Pancreas (tissue), 10 donors: ENCODE data around the gene TOR1AIP2. TPM values are rescaled to one million over a fixed set of nuclear protein-coding genes. Genes with fewer than 3 reads are reported as not detected.

Source experiments
- ATAC-seq, 4 donors: fragments of 200-7000 bp; cut with Tn5 transposase; one replicate each; pipeline versions ENCODE4 v1.8.0 to v1.9.1; 2020; ENCODE audit warnings: mild to moderate bottlenecking in 4 of 4, moderate library complexity in 4 of 4
- DNase-seq, 6 donors: peaks; one replicate each; pipeline ENCODE4 v3.0.0-alpha.2; 2020
- FAIRE-seq: peaks from 2 replicates; lab custom pipeline; 2012; peaks lifted over from hg19 to GRCh38; lab: Jason Lieb, UNC
- H3K27ac ChIP-seq, 4 donors: fragments of 200-600 bp; sonication (generic); 1 replicate in 3 of 4; 2 replicates in 1 of 4; pipeline versions ENCODE4 v1.5.0 to v1.8.0; 2020
- H3K27me3 ChIP-seq, 4 donors: fragments of 200-600 bp; one replicate each; pipeline ENCODE4 v1.8.0; 2021
- H3K36me3 ChIP-seq, 3 donors: fragments of 200-600 bp; sonication (generic) in 1 of 3; one replicate each; pipeline versions ENCODE4 v1.5.0 to v1.8.0; 2020 to 2021
- H3K4me1 ChIP-seq, 3 donors: fragments of 200-600 bp; one replicate each; pipeline ENCODE4 v1.8.0; 2021
- H3K4me3 ChIP-seq, 4 donors: fragments of 200-600 bp; sonication (generic) in 2 of 4; one replicate each; pipeline versions ENCODE4 v1.5.0 to v1.8.0; 2020 to 2021
- H3K9me3 ChIP-seq, 4 donors: fragments of 200-600 bp; one replicate each; pipeline ENCODE4 v1.8.0; 2021
- WGBS, 2 donors: extraction: QIAGEN DNeasy Blood & Tissue Kit; methylation state at CpG; one replicate each; pipeline ENCODE4 v1.1.7; 2013; 5-methylcytosine and 5-hydroxymethylcytosine counted together
- intact Hi-C, 3 donors: fragments of 100-400 bp; cut with DNase I; formaldehyde crosslinking; loops; one replicate each; pipeline versions ENCODE4 v1.11.1 to v1.14.2; 2022
- polyA plus RNA-seq, 2 donors: library from polyadenylated mRNA; stranded (reverse); fragments of 200-250 nt; gene quantifications; one replicate each; pipeline ENCODE4 v1.2.3, GENCODE V29; 2013
- total RNA-seq, 6 donors: library from RNA; stranded (reverse); fragmentation: NEBNext Ultra II Directional in 4 of 6; extraction: Animal tissue kit (Norgen Biotek cat#: 25700) in 4 of 6; gene quantifications; one replicate each; pipeline versions ENCODE4 v1.2.1 to v1.2.4, GENCODE V29; 2021 to 2023
- TF ChIP-seq, protein P1 (sequence below), 4 donors: fragments of 200-600 bp; sonication (generic) in 3 of 4; IDR thresholded peaks; one replicate each; pipeline versions ENCODE4 v1.5.0 to v1.8.0; 2021; ENCODE audit warnings: antibody characterized with exemption in 4 of 4
- donor health status: healthy with polysubstance abuse.
- donor health status: DM: no; HTN: no; CAD: no; lungs with moderate emphysema.
- donor health status: DM: no; HTN: no; CAD: no.
- donor health status: control.
- donor health status: control.
- donor health status: Bipolar disorder and iron deficiency.
- donor health status: DM: yes; HTN: yes; CAD: no.
- donor health status: DM: no; HTN: no; CAD: no.
- donor health status: DM: no; HTN: no; CAD: no.
- donor health status: DM: yes; HTN: yes; CAD: no.

Gene TOR1AIP2
- total and polyA plus RNA-seq, 8 donors: 9.7 to 69.4 (median 33.6) TPM

DNA sequence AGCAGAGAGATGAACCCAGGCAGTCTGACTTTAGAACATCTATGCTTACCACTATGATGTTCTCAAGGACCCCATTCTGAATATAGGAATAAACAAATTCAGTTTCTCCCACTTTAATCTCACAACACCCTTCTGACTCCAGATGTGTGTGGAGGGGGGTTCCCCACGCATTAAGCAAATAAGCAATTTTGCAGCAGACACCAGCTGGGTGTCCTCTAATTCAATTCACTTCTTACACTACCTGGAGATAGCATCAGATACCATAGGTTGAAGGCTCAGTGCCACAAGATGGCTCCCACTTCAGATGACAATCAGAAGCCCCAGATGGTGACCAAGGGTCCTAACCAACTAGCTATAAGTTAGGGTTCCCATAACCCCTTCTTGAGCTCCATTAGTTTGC, 46.7 kb upstream of the TOR1AIP2 start:
- FAIRE-seq (no peak), DNase-seq (no peak), ATAC-seq (no peak)
- H3K4me1 ChIP-seq: no peaks in the 10 kb centered on the region
- no peak overlapping the region for H3K4me3 ChIP-seq
- intact Hi-C loops: no loop called here
- peaks cover 0 to 3% (median 0%) of the 10 kb centered on the region in 3 donors for H3K36me3 ChIP-seq
- no peak overlapping the region for H3K27ac ChIP-seq
- WGBS, 2 donors: 87 to 88% methylated on average over 1 of the region's 1 CpG
- TF ChIP-seq, protein P1, sequence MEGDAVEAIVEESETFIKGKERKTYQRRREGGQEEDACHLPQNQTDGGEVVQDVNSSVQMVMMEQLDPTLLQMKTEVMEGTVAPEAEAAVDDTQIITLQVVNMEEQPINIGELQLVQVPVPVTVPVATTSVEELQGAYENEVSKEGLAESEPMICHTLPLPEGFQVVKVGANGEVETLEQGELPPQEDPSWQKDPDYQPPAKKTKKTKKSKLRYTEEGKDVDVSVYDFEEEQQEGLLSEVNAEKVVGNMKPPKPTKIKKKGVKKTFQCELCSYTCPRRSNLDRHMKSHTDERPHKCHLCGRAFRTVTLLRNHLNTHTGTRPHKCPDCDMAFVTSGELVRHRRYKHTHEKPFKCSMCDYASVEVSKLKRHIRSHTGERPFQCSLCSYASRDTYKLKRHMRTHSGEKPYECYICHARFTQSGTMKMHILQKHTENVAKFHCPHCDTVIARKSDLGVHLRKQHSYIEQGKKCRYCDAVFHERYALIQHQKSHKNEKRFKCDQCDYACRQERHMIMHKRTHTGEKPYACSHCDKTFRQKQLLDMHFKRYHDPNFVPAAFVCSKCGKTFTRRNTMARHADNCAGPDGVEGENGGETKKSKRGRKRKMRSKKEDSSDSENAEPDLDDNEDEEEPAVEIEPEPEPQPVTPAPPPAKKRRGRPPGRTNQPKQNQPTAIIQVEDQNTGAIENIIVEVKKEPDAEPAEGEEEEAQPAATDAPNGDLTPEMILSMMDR (IDR thresholded peaks at IDR 0.05): no peak
- no peaks in the 10 kb centered on the region for H3K9me3 ChIP-seq
- no peaks in the 10 kb centered on the region for H3K27me3 ChIP-seq

DNA sequence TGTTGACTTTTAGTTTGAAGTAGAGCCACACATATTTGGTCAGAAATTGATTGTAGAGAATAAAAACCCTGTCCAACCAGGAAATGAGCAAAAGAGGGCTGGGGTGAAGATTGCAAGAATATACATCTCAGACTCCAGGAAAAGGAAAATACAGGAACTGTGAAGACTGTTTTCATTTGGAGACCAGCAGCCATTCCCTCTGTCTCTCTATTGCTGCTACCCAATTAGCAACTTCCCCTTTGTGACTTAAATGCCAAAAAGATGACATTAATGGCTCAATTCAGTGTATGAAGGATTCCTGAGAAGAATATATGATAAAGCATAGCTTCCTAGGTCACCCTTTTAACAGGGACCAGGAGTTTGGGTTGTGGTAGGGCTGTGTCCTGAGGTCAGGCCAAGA, 45.4 kb upstream of the TOR1AIP2 start:
- H3K9me3 ChIP-seq: no peaks in the 10 kb centered on the region
- no peaks in the 10 kb centered on the region for H3K27me3 ChIP-seq
- no peaks in the 10 kb centered on the region for H3K4me1 ChIP-seq
- DNase-seq (no peak), FAIRE-seq (no peak), ATAC-seq (no peak)
- no peak overlapping the region for H3K4me3 ChIP-seq
- H3K36me3 ChIP-seq: peaks cover 0 to 12% (median under 1%) of the 10 kb centered on the region in 3 donors
- H3K27ac ChIP-seq: no peak overlapping the region
- intact Hi-C loops: no loop called here
- TF ChIP-seq, protein P1 (IDR thresholded peaks at IDR 0.05): no peak

DNA sequence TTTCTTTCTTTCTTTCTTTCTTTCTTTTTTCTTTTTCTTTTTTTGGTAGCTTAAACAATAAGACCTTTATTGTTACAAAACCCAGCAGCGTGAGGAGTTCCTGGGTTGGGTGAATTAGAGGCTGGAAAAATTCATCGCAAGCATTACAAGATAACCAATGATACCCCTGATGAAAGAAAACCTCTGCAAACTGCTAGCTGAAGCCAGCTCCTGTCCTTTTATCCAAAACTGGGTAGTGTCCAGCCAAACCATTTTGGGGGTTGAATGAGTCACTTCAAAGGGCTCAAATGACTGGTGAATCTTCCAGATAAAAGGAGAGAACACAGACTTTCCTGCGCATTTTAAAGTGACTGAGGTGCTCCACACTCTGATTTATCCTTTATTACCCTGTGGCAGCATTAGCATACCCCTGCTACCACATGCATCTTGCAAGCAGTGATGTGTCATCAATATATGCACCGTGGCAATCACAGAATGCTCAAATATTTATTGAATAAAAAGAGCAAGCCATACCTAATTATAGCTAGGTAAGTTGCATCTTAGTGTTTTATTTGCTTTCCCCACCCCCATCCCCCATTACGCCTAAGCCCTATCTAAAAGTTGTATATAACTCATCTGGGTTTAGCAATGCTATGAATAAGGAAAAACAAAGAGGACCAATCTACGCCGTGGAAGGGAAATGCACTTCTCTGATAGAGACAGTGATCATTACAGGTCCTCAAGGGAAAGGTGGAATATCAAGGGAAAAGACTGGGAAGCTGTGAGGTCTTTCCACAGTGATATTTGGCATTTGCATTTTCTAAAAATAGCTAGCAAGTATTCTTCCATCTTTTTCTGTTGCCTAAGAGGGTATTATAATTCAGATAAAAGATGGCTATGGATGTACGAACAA, 44.6 kb upstream of the TOR1AIP2 start:
- ATAC-seq (no peak), FAIRE-seq (no peak), DNase-seq (no peak)
- Histone ChIP-seq H3K4me1 (no peaks in the 10 kb centered on the region), H3K27me3 (no peaks in the 10 kb centered on the region), H3K4me3 (no peak overlapping the region), H3K27ac (no peak overlapping the region), H3K36me3 (peaks cover 0 to 20% (median 8%) of the 10 kb centered on the region in 3 donors), H3K9me3 (no peaks in the 10 kb centered on the region)
- TF ChIP-seq, protein P1 (IDR thresholded peaks at IDR 0.05): no peak
- intact Hi-C loops: no loop called here
- WGBS, 2 donors: 84 to 85% methylated on average over 8 of the region's 8 CpGs

DNA sequence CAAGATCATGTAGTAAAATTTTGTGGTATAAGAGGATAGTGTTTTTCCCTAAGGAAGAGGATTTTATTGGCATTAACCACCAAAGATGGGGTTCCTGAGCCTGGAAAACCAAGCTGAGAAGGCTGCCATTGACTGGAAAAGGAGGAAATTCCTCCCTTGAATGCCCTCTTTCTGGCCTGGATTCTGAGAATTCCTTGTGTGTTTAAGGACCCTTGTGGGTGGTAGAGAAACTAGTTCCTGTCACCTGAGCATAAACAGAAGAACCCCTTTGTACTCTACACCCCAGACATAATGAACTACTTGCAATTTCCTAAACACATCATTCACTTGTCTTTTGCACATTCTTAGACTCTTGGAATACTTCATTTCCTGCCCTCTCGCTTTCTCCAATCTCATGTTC, 43.9 kb upstream of the TOR1AIP2 start:
- Histone ChIP-seq H3K4me1 (no peaks in the 10 kb centered on the region), H3K4me3 (no peak overlapping the region), H3K27ac (no peak overlapping the region), H3K9me3 (no peaks in the 10 kb centered on the region), H3K36me3 (peaks cover 0 to 22% (median 8%) of the 10 kb centered on the region in 3 donors), H3K27me3 (no peaks in the 10 kb centered on the region)
- 89 to 97% methylated on average over 1 of the region's 1 CpG for WGBS, 2 donors
- intact Hi-C loops: no loop called here
- DNase-seq (no peak), FAIRE-seq (no peak), ATAC-seq (no peak)
- TF ChIP-seq, protein P1 (IDR thresholded peaks at IDR 0.05): no peak
